Right lung (tissue), 5 donors: Measurements from ENCODE around the gene C22orf42. TPM values are rescaled to one million over a fixed set of nuclear protein-coding genes. Genes with fewer than 3 reads are reported as not detected.
"Not testable (repeated sequence)": the region's sequence is repeated elsewhere in the genome, so short reads cannot be mapped to it uniquely, and the experiment has no call there.

Experiments
- DNase-seq, 2 donors: peaks; one replicate each; pipeline ENCODE4 v3.0.0-alpha.2; 2013
- polyA plus RNA-seq, 5 donors: library from polyadenylated mRNA; unstranded; fragments of 120-200 nt; gene quantifications; one replicate each; pipeline versions ENCODE4 v1.2.1 to v1.2.3, GENCODE V29; 2013; ENCODE audit warnings: inconsistent platforms in 1 of 5, low replicate concordance in 1 of 5; ENCODE audit not compliant: insufficient read length in 5 of 5, insufficient read depth in 1 of 5

Gene C22orf42
- polyA plus RNA-seq, 5 donors: 0.39 TPM; not detected in 4

GRCh38 chr22:32191021-32191420, 31.9 kb upstream of the C22orf42 start:
- DNase-seq: not testable (repeated sequence)

- DNase-seq: no peak
Measured at GRCh38 chr22:32185821-32186220, 26.7 kb upstream of the C22orf42 start.

GRCh38 chr22:32183625-32184024, 24.5 kb upstream of the C22orf42 start:
- DNase-seq: no peak

DNA sequence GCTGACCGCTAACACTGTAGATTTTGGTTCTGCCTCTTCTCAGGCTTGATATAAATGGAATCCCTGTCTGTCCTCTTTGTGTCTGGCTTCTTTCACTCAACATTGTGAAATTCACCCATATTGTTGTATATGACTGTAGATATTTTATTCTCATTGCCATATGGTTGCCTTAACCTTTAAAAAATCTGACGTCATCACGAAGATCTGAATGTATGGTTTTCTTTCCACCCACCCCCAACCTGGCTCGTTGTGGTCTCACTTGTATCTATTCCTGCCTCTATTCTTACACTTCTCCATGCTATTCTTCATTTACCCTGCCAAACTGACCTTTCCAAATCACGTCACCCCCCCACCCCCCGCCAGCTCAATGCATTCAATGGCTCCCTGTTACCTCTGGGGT, 21.9 kb upstream of the C22orf42 start:
- DNase-seq: no peak

DNA sequence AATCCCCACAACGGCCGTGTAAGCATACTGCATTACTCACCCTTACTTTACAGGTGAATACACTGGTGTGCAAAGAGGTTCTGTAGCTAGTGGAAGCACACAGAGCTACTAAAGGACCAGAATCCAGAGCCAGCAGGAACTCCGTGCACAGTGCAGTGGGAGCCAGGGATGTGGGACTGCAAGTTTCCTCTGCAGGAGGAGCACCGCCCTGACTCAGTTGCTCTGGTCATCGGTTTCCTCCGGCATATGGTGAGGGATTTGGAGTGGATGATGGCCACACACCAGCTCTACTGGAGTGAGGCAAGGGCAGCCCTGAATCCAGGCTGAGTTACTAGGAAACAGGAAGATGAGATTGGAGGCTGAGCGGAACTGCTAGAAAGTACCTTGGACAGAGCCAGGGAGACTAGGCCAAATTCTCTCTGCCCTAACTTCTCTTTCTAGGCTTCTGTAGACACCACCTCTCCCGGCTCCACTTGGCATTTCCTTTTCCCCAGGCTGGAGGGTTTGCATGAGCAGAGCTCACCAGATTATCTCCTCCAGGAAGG, 18.2 kb upstream of the C22orf42 start:
- DNase-seq: no peak

- no peak for DNase-seq
Measured at GRCh38 chr22:32175683-32176644, 16.9 kb upstream of the C22orf42 start.

- no peak for DNase-seq
Measured at GRCh38 chr22:32175115-32175514, 16.0 kb upstream of the C22orf42 start.

- DNase-seq: no peak
Measured at GRCh38 chr22:32165681-32166080, 6.6 kb upstream of the C22orf42 start.

DNA sequence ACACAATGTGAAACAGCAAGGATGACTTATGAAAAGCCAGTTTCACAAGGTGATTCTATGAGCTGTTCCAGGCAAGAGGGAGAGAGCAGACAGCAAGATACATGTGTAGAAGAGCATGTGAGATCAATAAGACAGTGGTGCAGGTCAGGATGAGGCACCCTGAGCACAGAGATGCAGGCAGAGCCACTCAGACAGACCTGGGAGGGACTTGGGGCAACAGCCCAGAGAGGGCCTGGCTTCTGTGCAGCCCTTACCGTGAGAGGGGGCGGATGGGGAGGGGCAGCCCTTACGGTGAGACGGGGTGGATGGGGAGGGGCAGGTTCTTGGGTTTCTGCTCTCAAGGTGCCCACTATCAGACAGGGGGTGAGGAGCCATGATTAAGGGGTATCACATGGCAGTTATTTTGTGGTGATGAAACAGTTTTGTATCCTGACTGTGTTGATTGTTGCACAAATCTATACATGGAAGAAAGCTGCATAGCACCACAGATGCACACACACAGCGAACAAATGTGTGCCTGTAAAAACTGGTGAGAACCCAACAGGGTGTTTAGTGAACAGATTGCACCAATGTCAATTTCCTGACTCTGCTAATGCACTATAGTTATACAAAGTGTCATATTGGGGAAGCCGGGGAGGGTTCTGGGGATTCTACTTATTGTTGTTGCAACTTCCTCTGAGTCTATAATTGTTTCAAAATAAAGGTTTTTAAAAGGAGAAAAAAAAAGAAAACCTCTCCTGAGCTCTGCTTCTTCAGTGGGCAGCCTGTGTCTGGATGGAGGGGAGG, 5.2 kb upstream of the C22orf42 start:
- no peak for DNase-seq

DNA sequence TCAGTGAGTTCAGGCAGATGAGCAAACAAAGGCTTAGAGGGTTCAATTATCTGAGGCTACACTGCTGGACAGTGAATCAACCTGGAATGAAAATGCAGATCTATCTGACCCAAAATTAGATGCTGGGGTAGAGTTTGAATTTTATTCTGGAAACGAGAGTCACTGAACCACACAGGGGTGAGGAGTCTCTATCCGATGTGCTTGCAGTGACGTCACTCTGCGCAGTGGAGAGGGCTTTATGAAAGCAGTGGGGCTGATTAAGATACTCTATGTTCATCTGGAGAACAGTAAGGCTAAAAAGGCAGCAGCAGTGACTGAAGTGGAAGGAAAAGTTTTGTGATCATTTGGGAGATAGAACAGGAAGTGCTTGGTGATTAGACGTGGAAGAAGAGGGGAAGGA, 1.3 kb upstream of the C22orf42 start:
- not testable (repeated sequence) for DNase-seq

GRCh38 chr22:32157632-32158031, 1.5 kb downstream of the C22orf42 start:
- DNase-seq: not testable (repeated sequence)

GRCh38 chr22:32154727-32155126, 4.4 kb downstream of the C22orf42 start:
- DNase-seq: not testable (repeated sequence)

DNA sequence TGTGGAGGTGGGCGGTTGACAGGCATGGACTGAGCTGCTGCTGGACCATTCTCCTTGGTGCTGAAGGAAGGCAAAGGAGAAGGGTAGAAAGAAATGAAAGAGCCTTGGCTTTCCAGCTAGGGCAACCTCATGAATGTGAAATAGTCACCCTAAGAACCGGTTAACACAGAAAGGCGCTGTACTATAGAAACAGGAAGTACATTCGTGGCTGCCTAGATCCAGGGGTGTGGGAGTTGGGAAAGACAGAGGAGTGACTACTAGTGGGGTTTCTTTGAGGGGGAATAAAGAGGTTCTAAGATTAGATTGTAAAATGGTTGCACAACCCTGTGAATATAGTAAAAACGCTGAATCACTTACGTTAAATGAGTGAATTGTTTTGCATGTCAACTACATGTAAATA, 7.5 kb downstream of the C22orf42 start:
- DNase-seq: not testable (repeated sequence)

GRCh38 chr22:32150647-32151046, 8.5 kb downstream of the C22orf42 start:
- not testable (repeated sequence) for DNase-seq

DNA sequence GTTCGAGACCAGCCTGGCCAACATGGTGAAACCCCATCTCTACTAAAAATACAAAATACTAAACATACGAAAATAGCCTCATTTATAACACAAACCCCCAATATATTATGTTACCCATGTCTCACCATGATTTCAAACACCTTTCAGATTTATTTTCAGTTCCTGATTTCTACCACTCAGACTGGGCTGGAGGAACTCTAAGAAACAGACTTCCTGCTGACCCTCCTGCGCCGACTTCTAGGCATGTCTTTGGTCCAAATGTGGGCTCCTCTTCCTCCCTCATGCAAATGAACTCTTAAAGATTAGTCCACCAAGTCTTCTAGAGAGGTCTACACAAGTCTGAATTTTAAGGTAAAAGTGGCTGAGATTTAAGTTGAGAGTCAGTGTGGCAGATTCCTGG, 10.7 kb downstream of the C22orf42 start:
- DNase-seq: not testable (repeated sequence)

DNA sequence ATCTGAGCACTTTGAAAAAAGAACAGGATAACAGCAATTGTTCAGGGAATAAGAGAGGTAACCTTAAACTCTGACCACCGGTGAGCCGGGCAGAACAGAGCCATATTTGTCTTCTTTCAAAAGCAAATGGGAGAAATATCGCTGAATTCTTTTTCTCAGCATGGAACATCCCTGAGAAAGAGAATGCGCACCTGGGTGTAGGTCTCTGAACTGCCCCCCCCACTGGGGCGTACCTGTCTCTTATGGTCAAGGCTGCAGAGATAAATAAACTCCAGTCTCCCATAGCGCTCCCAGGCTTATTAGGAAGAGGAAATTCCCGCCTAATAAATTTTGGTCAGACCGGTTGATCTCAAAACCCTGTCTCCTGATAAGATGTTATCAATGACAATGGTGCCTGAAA, 12.0 kb downstream of the C22orf42 start:
- DNase-seq: not testable (repeated sequence)

DNA sequence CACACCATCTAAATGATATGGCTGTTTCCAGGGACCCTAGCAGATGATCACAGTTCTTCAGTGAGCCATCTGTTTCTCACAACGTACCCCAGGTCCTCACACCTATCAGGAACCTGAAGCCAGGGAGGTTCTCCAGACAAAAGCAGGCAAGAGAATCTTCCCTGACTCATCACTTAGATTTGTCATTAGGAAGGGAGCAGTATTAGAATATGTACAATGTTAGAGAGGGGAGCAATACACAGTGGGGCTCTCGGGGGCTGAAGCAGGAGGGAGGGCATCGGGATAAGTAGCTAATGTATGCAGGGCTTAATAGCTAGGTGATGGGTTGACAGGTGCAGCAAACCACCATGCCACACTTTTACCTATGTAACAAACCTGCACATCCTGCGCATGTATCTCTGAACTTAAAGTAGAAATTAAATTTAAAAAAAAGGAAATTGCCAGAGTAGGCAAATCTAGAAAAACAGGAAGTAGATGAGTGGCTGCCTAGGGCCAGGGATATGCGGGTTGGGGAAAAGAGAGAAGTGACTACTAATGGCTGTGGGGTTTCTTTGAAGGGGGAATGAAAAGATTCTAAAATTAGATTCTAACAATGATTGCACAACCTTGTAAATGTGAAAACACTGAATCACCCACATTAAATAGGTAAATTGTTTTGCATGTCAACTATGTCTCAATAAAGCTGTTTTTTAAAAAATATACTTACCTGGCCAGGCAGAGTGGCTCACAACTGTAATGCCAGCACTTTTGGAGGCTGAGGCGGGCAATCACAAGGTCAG, 14.4 kb downstream of the C22orf42 start:
- DNase-seq: no peak

DNA sequence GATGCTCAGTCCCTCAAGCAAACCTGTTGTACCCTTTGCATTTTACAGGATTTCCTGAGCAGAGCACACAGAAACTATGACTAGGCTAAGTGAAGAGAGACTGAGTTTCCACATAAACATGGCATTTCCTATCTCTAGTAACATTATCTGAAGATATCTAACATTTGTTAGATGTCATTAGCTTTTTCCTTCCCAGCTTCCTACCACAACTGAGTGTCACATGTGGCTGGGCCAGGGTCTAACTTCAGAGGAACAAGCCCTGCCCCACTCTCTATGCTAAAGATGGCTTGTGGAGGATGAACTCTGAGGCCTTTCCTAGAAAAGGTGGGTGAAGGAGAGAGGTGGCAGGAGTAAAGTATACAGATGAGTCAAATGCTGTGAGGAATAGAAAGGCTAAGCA, 16.5 kb downstream of the C22orf42 start:
- DNase-seq: no peak

GRCh38 chr22:32140688-32141087, 18.4 kb downstream of the C22orf42 start:
- DNase-seq: not testable (repeated sequence)

- DNase-seq: not testable (repeated sequence)
Measured at GRCh38 chr22:32138576-32138975, 20.5 kb downstream of the C22orf42 start.

- not testable (repeated sequence) for DNase-seq
Measured at GRCh38 chr22:32137731-32138324, 21.3 kb downstream of the C22orf42 start.
